ENCODE results near the gene ZFP1. TPM values are rescaled to one million over a fixed set of nuclear protein-coding genes. Genes with fewer than 3 reads are reported as not detected.
A peak's percentile ranks its signal among the peaks of the same experiment; 100 is the strongest.

The ZFP1 gene
- total RNA-seq, 3 donors from 2014 or later: 7.0 to 16.0 (median 12.5) TPM

GRCh38 chr16:75113541-75114121 is 34.7 kb upstream of the ZFP1 start:
- no peaks in the 10 kb centered on the region for H3K36me3 ChIP-seq
- TF ChIP-seq POLR2A (IDR thresholded peaks at IDR 0.05) (no peak), POLR2AphosphoS5 (IDR thresholded peaks at IDR 0.05) (no peak), CTCF (IDR thresholded peaks at IDR 0.05) (no peak)
- H3K9me3 ChIP-seq: no peaks in the 10 kb centered on the region
- no peak for DNase-seq (ENCODE audit: low spot score in 2 of 2)
- H3K27me3 ChIP-seq: no peaks in the 10 kb centered on the region
- H3K4me3 ChIP-seq: no peak overlapping the region
- H3K27ac ChIP-seq: no peak overlapping the region
- peaks cover 24 to 31% of the 10 kb centered on the region in 2 donors for H3K4me1 ChIP-seq
- intact Hi-C loops (cut with DNase I; ENCODE audit: low total_unique reads): no loop called here

- no peak for DNase-seq (ENCODE audit: low spot score in 2 of 2)
- H3K36me3 ChIP-seq: no peaks in the 10 kb centered on the region
- H3K27me3 ChIP-seq: no peaks in the 10 kb centered on the region
- no peak overlapping the region for H3K27ac ChIP-seq
- intact Hi-C loops (cut with DNase I; ENCODE audit: low total_unique reads): no loop called here
- no peak for TF ChIP-seq POLR2AphosphoS5 (IDR thresholded peaks at IDR 0.05)
- no peak for TF ChIP-seq POLR2A (IDR thresholded peaks at IDR 0.05)
- no peak for TF ChIP-seq CTCF (IDR thresholded peaks at IDR 0.05)
- H3K4me1 ChIP-seq: peaks cover 22 to 23% of the 10 kb centered on the region in 2 donors
- H3K9me3 ChIP-seq: no peaks in the 10 kb centered on the region
- H3K4me3 ChIP-seq: no peak overlapping the region
Observed at GRCh38 chr16:75114179-75114945, 34.0 kb upstream of the ZFP1 start.

GRCh38 chr16:75114946-75115825 is 33.1 kb upstream of the ZFP1 start:
- Histone ChIP-seq H3K36me3 (no peaks in the 10 kb centered on the region), H3K9me3 (no peaks in the 10 kb centered on the region), H3K27me3 (no peaks in the 10 kb centered on the region), H3K4me1 (peaks cover 15% of the 10 kb centered on the region in 2 donors), H3K27ac (no peak overlapping the region), H3K4me3 (peak overlapping the region in 2 of 3 donors; percentile 60 to 75)
- intact Hi-C loops (cut with DNase I; ENCODE audit: low total_unique reads): no loop called here
- DNase-seq (ENCODE audit: low spot score in 2 of 2): no peak
- TF ChIP-seq CTCF (IDR thresholded peaks at IDR 0.05): no peak
- no peak for TF ChIP-seq POLR2A (IDR thresholded peaks at IDR 0.05)
- TF ChIP-seq POLR2AphosphoS5 (IDR thresholded peaks at IDR 0.05): no peak

GRCh38 chr16:75116081-75116910 is 32.0 kb upstream of the ZFP1 start, which contains the start of gene LDHD:
Gene LDHD (minus strand): TSS chr16:75116780. CDS start chr16:75116720, 60 bp downstream.
- peak; percentile 70 to 80 for DNase-seq (ENCODE audit: low spot score in 2 of 2)
- H3K27ac ChIP-seq: peak within 1 kb of the TSS; percentile 67
- intact Hi-C loops (cut with DNase I; ENCODE audit: low total_unique reads): no loop called here

GRCh38 chr16:75116911-75117245 is 31.4 kb upstream of the ZFP1 start:
- peak overlapping the region; percentile 47 to 75 (median 60) for H3K4me3 ChIP-seq
- H3K4me1 ChIP-seq: peaks cover 4 to 9% of the 10 kb centered on the region in 2 donors
- intact Hi-C loops (cut with DNase I; ENCODE audit: low total_unique reads): no loop called here
- peak overlapping the region; percentile 67 for H3K27ac ChIP-seq
- H3K36me3 ChIP-seq: no peaks in the 10 kb centered on the region
- no peak for TF ChIP-seq POLR2AphosphoS5 (IDR thresholded peaks at IDR 0.05)
- TF ChIP-seq POLR2A (IDR thresholded peaks at IDR 0.05): no peak
- TF ChIP-seq CTCF (IDR thresholded peaks at IDR 0.05): no peak
- no peak for DNase-seq (ENCODE audit: low spot score in 2 of 2)
- H3K9me3 ChIP-seq: peaks cover 1 to 4% of the 10 kb centered on the region in 2 donors
- no peaks in the 10 kb centered on the region for H3K27me3 ChIP-seq

More at GRCh38 chr16:75116081-75116910, 32.0 kb upstream of the ZFP1 start, which contains the start of gene LDHD:
- peak within 1 kb of the TSS; percentile 47 to 75 (median 60) for H3K4me3 ChIP-seq
- peak in 2 of 3 donors; percentile 27 to 51 for TF ChIP-seq POLR2AphosphoS5 (IDR thresholded peaks at IDR 0.05)
- no peak for TF ChIP-seq POLR2A (IDR thresholded peaks at IDR 0.05)
- H3K36me3 ChIP-seq: no peaks in the 10 kb centered on the region
- peaks cover 9% of the 10 kb centered on the region in 2 donors for H3K4me1 ChIP-seq
- peaks cover 0 to 2% of the 10 kb centered on the region in 2 donors for H3K9me3 ChIP-seq
- no peaks in the 10 kb centered on the region for H3K27me3 ChIP-seq

All from breast epithelium (tissue), 4 donors.